OCI-LY7 (cell line): Measurements from ENCODE around the gene TIMM10.

Source experiments
- CTCF ChIP-seq: fragments of 200-600 bp; sonication (generic); conservative IDR thresholded peaks from 2 replicates; pipeline ENCODE4 v1.5.1; 2014; ENCODE audit warnings: mild to moderate bottlenecking, antibody characterized with exemption, low read length, moderate library complexity, mixed read lengths
- EZH2phosphoT487 ChIP-seq: fragments of 200-600 bp; sonication (generic); IDR thresholded peaks from 2 replicates; pipeline ENCODE4 v1.6.1; 2018; ENCODE audit warnings: low read depth, borderline replicate concordance, mild to moderate bottlenecking, mixed run types, antibody characterized with exemption, low read length, moderate library complexity, mixed read lengths

GRCh38 chr11:57513452-57513795 is 17.1 kb downstream of the TIMM10 start:
- TF ChIP-seq CTCF, result no peak
- no peak for TF ChIP-seq EZH2phosphoT487
